Memory B cell (primary cell): ENCODE measurements around the gene OR7C2.
A peak's percentile ranks its signal among the peaks of the same experiment; 100 is the strongest.

Source experiments
- ATAC-seq: fragments of 150-1000 bp; cut with Tn5 transposase; 2 replicates; pipeline ENCODE4 v1.10.0; 2021; ENCODE audit warnings: low read depth, mild to moderate bottlenecking, moderate library complexity
- DNase-seq, 2 donors: peaks; one replicate each; pipeline ENCODE4 v3.0.0; 2022; ENCODE audit warnings: low spot score in 2 of 2
- H3K27ac Mint-ChIP-seq: one replicate; pipeline ENCODE4 v1.8.0; 2022; ENCODE audit warnings: mild to moderate bottlenecking, moderate library complexity, mixed read lengths
- H3K27me3 Mint-ChIP-seq: one replicate; pipeline ENCODE4 v1.8.0; 2022; ENCODE audit warnings: mixed read lengths
- H3K36me3 Mint-ChIP-seq: one replicate; pipeline ENCODE4 v1.8.0; 2022; ENCODE audit warnings: mild to moderate bottlenecking, mixed read lengths
- H3K4me1 Mint-ChIP-seq: one replicate; pipeline ENCODE4 v1.8.0; 2022; ENCODE audit warnings: mixed read lengths
- H3K4me3 Mint-ChIP-seq: one replicate; pipeline ENCODE4 v1.8.0; 2022; ENCODE audit warnings: mild to moderate bottlenecking, moderate library complexity, mixed read lengths
- H3K9me3 Mint-ChIP-seq: one replicate; pipeline ENCODE4 v1.8.0; 2022; ENCODE audit warnings: mixed read lengths

Gene OR7C2

GRCh38 chr19:14959263-14959662 is 18.0 kb downstream of the OR7C2 start:
- Mint-ChIP-seq H3K4me1 (no peaks in the 10 kb centered on the region), H3K36me3 (peaks cover 9% of the 10 kb centered on the region), H3K4me3 (no peak overlapping the region), H3K27me3 (peaks cover 14% of the 10 kb centered on the region), H3K9me3 (peaks cover 19% of the 10 kb centered on the region), H3K27ac (no peak overlapping the region)
- no peak for DNase-seq
- ATAC-seq: no peak

DNA sequence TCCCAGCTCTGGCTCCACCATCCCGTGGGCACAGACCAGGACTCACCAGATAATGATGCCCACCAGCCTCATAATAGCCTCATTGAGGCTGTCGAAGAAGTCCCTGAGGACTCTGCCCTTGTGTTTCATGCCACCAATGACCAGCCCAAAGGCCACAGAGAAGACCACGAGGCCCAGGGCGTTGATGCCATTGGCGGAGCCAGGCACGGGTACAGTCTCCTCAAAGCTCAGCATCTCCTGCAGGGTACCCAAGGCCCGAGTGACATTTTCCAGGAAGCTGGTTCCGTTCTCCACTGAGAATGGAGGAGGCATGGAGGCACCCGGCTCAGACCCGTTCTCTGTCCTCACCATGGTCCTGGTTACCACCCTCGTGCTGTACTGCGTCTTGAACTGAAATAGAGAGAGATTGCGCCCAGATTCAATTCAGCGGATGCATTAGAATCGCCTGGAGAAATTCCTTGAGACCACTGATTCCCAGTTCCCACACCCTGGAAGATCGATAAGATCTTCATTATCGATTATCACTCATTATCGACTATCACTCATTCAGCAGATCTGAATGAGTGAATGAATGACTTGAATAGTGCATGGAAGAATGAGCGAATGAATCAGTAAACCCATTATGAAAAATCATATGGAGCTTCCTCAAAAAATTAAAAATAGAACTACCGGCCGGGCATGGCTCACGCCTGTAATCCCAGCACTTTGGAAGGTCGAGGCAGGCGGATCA is 20.8 kb downstream of the OR7C2 start:
- Mint-ChIP-seq H3K36me3 (peaks cover 3% of the 10 kb centered on the region), H3K27ac (no peak overlapping the region), H3K4me3 (no peak overlapping the region), H3K4me1 (no peaks in the 10 kb centered on the region), H3K9me3 (peaks cover 11% of the 10 kb centered on the region), H3K27me3 (peaks cover 7% of the 10 kb centered on the region)
- DNase-seq (no peak), ATAC-seq (no peak)

DNA sequence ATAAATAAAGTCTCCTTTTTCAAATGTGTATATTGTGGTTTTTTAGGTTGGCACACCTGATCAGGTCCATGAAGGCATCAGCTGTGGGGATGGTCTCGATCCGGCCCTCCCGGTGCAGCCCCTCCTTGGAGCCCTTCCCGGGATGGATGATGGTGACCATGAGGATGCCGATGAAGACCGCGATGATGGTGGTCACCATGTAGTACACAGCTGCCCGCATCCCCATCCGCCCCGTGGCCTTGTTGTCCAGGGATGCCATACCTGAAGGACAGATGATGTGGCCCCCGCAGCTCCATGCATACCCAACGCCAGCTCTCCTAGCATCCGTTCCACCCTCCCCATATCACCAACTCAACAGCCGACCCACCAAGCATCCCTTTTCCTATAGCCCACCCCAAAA is 27.0 kb downstream of the OR7C2 start:
- H3K27ac Mint-ChIP-seq: no peak overlapping the region
- peaks cover 2% of the 10 kb centered on the region for H3K9me3 Mint-ChIP-seq
- H3K4me3 Mint-ChIP-seq: no peak overlapping the region
- DNase-seq (no peak), ATAC-seq (no peak)
- no peaks in the 10 kb centered on the region for H3K36me3 Mint-ChIP-seq
- H3K4me1 Mint-ChIP-seq: no peaks in the 10 kb centered on the region
- H3K27me3 Mint-ChIP-seq: peaks cover 18% of the 10 kb centered on the region

DNA sequence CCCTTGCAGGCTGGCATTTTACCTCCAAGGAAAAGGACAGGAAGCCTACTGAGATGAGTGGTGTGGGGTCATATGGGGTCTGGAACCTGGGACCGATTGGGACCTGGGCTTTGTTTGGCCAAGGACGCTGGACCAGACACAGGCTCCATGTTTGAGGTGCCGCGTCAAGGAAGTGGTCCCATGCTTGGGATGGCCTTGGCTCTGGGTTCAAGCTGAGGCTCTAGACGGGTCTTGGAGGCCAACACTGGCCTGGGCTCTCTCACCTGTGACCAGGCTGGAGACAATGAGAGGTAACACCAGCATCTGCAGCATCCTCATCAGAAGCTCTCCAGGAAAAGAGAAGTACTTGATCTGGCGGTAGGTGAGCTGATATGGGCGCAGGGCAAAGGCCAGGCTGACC is 30.2 kb downstream of the OR7C2 start:
- DNase-seq (no peak), ATAC-seq (no peak)
- Mint-ChIP-seq H3K27me3 (peaks cover 15% of the 10 kb centered on the region), H3K27ac (no peak overlapping the region), H3K4me1 (no peaks in the 10 kb centered on the region), H3K36me3 (no peaks in the 10 kb centered on the region), H3K9me3 (peaks cover 2% of the 10 kb centered on the region), H3K4me3 (no peak overlapping the region)

DNA sequence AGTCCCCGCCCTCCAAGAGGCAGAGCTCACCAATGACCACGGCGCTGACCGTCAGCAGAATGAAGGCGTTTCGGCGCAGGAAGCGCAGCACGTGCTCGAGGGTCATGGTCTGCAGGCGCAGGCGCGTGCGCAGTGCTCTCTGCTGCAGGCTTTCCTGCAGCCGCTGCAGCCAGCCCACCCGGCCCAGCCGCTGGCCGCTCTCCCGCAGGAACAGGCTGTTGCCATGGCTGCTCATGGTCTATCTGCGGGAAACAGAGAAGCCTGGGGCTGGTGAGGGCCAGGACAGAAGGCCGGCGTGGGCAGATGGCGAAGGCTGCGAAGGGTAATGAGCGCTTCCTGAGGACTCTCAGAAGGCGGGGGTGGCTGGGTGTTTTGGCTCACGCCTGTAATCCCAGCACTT is 31.4 kb downstream of the OR7C2 start:
- DNase-seq (no peak), ATAC-seq (no peak)
- Mint-ChIP-seq H3K9me3 (peaks cover 2% of the 10 kb centered on the region), H3K36me3 (no peaks in the 10 kb centered on the region), H3K4me1 (no peaks in the 10 kb centered on the region), H3K27ac (no peak overlapping the region), H3K4me3 (no peak overlapping the region), H3K27me3 (peaks cover 19% of the 10 kb centered on the region)

- Mint-ChIP-seq H3K9me3 (peaks cover 1% of the 10 kb centered on the region), H3K4me3 (no peak overlapping the region), H3K36me3 (no peaks in the 10 kb centered on the region), H3K4me1 (peaks cover 7% of the 10 kb centered on the region), H3K27ac (no peak overlapping the region), H3K27me3 (peaks cover 22% of the 10 kb centered on the region)
- DNase-seq (no peak), ATAC-seq (no peak)
These were observed 33.2 kb downstream of the OR7C2 start for GRCh38 chr19:14974488-14974887.

DNA sequence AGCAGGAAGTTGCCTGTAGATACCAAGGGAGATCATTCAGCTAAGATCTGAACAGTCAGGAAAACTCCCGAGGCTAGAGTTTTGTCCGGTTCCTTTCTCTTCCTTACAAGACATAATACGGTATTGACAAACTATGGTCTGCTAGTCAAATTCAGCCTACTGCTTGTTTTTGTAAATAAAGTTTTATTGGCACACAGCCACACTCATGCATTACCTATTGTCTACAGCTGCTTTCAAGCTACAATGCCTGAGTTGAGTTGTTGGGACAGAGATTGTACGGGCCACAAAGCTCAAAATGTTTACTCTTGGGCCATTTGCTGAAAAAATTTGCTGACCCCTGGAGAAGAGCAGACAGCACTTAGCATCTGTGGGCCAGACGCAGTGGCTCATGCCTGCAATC is 35.8 kb downstream of the OR7C2 start:
- H3K27ac Mint-ChIP-seq: no peak overlapping the region
- ATAC-seq (no peak), DNase-seq (no peak)
- H3K4me3 Mint-ChIP-seq: no peak overlapping the region
- H3K4me1 Mint-ChIP-seq: peaks cover 7% of the 10 kb centered on the region
- H3K36me3 Mint-ChIP-seq: no peaks in the 10 kb centered on the region
- no peaks in the 10 kb centered on the region for H3K9me3 Mint-ChIP-seq
- peaks cover 18% of the 10 kb centered on the region for H3K27me3 Mint-ChIP-seq

- Mint-ChIP-seq H3K27me3 (peaks cover 15% of the 10 kb centered on the region), H3K9me3 (no peaks in the 10 kb centered on the region), H3K4me3 (no peak overlapping the region), H3K27ac (no peak overlapping the region), H3K36me3 (no peaks in the 10 kb centered on the region), H3K4me1 (peaks cover 7% of the 10 kb centered on the region)
- DNase-seq (no peak), ATAC-seq (no peak)
These were observed 37.0 kb downstream of the OR7C2 start for GRCh38 chr19:14978161-14978776.

GRCh38 chr19:14979476-14980255 is 38.4 kb downstream of the OR7C2 start, which contains the start of gene SLC1A6:
Gene SLC1A6 (minus strand): TSS chr19:14979864. CDS start chr19:14972910, 6,954 bp downstream.
- Mint-ChIP-seq H3K27me3 (peaks cover 18% of the 10 kb centered on the region), H3K9me3 (no peaks in the 10 kb centered on the region)
- no peak for ATAC-seq

GRCh38 chr19:14985133-14985532 is 43.8 kb downstream of the OR7C2 start:
- Mint-ChIP-seq H3K27ac (no peak overlapping the region), H3K27me3 (peaks cover 12% of the 10 kb centered on the region), H3K36me3 (no peaks in the 10 kb centered on the region), H3K4me1 (no peaks in the 10 kb centered on the region), H3K9me3 (peaks cover 3% of the 10 kb centered on the region), H3K4me3 (no peak overlapping the region)
- ATAC-seq: no peak
- DNase-seq: no peak

More at GRCh38 chr19:14979476-14980255, 38.4 kb downstream of the OR7C2 start, which contains the start of gene SLC1A6:
- Mint-ChIP-seq H3K27ac (no peak within 1 kb of the TSS), H3K4me1 (peaks cover 7% of the 10 kb centered on the region), H3K36me3 (no peaks in the 10 kb centered on the region), H3K4me3 (peak within 1 kb of the TSS; percentile 57)
- DNase-seq: no peak
